Spleen (tissue), 11 donors: ENCODE results near the gene PXYLP1. TPM values are rescaled to one million over a fixed set of nuclear protein-coding genes. Genes with fewer than 3 reads are reported as not detected.

ENCODE experiments used
- DNase-seq: peaks from one replicate; pipeline ENCODE4 v3.0.0-alpha.2; 2020
- H3K27ac ChIP-seq, 8 donors: fragments of 200-600 bp; sonication (generic) in 7 of 8; 1 replicate in 4 of 8; 2 replicates in 4 of 8; pipeline versions ENCODE4 v1.5.0 to v1.8.0; 2016 to 2021; ENCODE audit warnings: inconsistent platforms in 4 of 8, mild to moderate bottlenecking in 4 of 8, moderate library complexity in 1 of 8
- H3K27me3 ChIP-seq, 7 donors: fragments of 200-600 bp; sonication (generic) in 6 of 7; replicated peaks in 1 of 7; 1 replicate in 4 of 7; 2 replicates in 3 of 7; pipeline versions ENCODE4 v1.5.0 to v1.8.0; 2016 to 2021; ENCODE audit warnings: inconsistent platforms in 3 of 7, mild to moderate bottlenecking in 1 of 7
- H3K36me3 ChIP-seq, 6 donors: fragments of 200-600 bp; sonication (generic) in 5 of 6; 1 replicate in 4 of 6; 2 replicates in 2 of 6; pipeline versions ENCODE4 v1.5.0 to v1.8.0; 2016 to 2021; ENCODE audit warnings: inconsistent platforms in 2 of 6
- H3K4me1 ChIP-seq, 6 donors: fragments of 200-600 bp; sonication (generic) in 5 of 6; 1 replicate in 3 of 6; 2 replicates in 3 of 6; pipeline versions ENCODE4 v1.5.0 to v1.8.0; 2016 to 2021; ENCODE audit warnings: inconsistent platforms in 3 of 6
- H3K4me3 ChIP-seq, 8 donors: fragments of 200-600 bp; sonication (generic) in 7 of 8; 1 replicate in 4 of 8; 2 replicates in 4 of 8; pipeline versions ENCODE4 v1.5.0 to v1.8.0; 2016 to 2021; ENCODE audit warnings: inconsistent platforms in 4 of 8, mild to moderate bottlenecking in 4 of 8, moderate library complexity in 2 of 8
- H3K9me3 ChIP-seq, 8 donors: fragments of 200-600 bp; sonication (generic) in 7 of 8; 1 replicate in 4 of 8; 2 replicates in 4 of 8; pipeline versions ENCODE4 v1.5.0 to v1.8.0; 2016 to 2021; ENCODE audit warnings: inconsistent platforms in 4 of 8
- CTCF ChIP-seq, 11 experiments: fragments of 200-600 bp in 7 of 11; fragments of 450-650 bp in 4 of 11; sonication (generic) in 4 of 11; IDR thresholded peaks in 8 of 11; conservative IDR thresholded peaks in 3 of 11; 1 replicate in 7 of 11; 2 replicates in 4 of 11; pipeline versions ENCODE4 v1.4.0 to v1.8.0; 2016 to 2021; ENCODE audit warnings: antibody characterized with exemption in 11 of 11, inconsistent platforms in 4 of 11, mild to moderate bottlenecking in 1 of 11
- POLR2A ChIP-seq, 3 donors: fragments of 450-650 bp; IDR thresholded peaks; one replicate each; pipeline ENCODE4 v1.5.1; 2017; ENCODE audit warnings: antibody characterized with exemption in 3 of 3, mild to moderate bottlenecking in 1 of 3
- POLR2AphosphoS5 ChIP-seq, 3 donors: sonication (generic); formaldehyde crosslinking; IDR thresholded peaks; one replicate each; pipeline ENCODE4 v1.5.1; 2017; ENCODE audit warnings: antibody characterized with exemption in 3 of 3
- WGBS, 5 donors: extraction: QIAGEN DNeasy Blood & Tissue Kit in 3 of 5; methylation state at CpG; one replicate each; pipeline versions ENCODE4 v1.1.5 to v1.1.7; 2013 to 2018; 5-methylcytosine and 5-hydroxymethylcytosine counted together
- intact Hi-C: fragments of 100-400 bp; cut with DNase I; formaldehyde crosslinking; loops from one replicate; pipeline ENCODE4 v1.15.0; 2023; ENCODE audit warnings: low total_unique reads
- polyA plus RNA-seq, 3 donors: library from polyadenylated mRNA; stranded (reverse); fragments of 200-250 nt; gene quantifications; one replicate each; pipeline ENCODE4 v1.2.1, GENCODE V29; 2013
- total RNA-seq, 7 donors: library from RNA; depleted of rRNA in 3 of 7; stranded (reverse); fragments of >200 nt in 3 of 7; fragmentation: NEBNext Ultra II Directional in 4 of 7; extraction: Animal tissue kit (Norgen Biotek cat#: 25700) in 4 of 7; gene quantifications; one replicate each; pipeline versions ENCODE4 v1.1.0 to v1.2.1, GENCODE V29; 2016 to 2021
- donor health status: healthy with polysubstance abuse.
- donor health status: DM: no; HTN: no; CAD: no; lungs with moderate emphysema.
- donor health status: DM: no; HTN: no; CAD: no.
- donor health status: Bipolar disorder and iron deficiency.
- donor health status: healthy.
- donor health status: DM: no; HTN: no; CAD: no.
- donor health status: DM: yes; HTN: yes; CAD: no.

The PXYLP1 gene
- total and polyA plus RNA-seq, 10 donors, result 2.9 to 15.6 (median 7.4) TPM

GRCh38 chr3:141307351-141308059 lies 75.9 kb downstream of the PXYLP1 start:
- WGBS, 5 donors, result 75 to 84% (median 81%) methylated on average over 16 of the region's 16 CpGs
- Histone ChIP-seq H3K4me1 (peaks cover 3 to 56% (median 20%) of the 10 kb centered on the region in 6 donors), H3K9me3 (no peaks in the 10 kb centered on the region), H3K27ac (peak overlapping the region in 6 of 8 donors; percentile 29 to 72 (median 62)), H3K27me3 (no peaks in the 10 kb centered on the region), H3K4me3 (no peak overlapping the region), H3K36me3 (no peaks in the 10 kb centered on the region)
- DNase-seq, result no peak
- TF ChIP-seq POLR2AphosphoS5 (IDR thresholded peaks at IDR 0.05), result no peak
- TF ChIP-seq CTCF (IDR thresholded peaks at IDR 0.05 in 8 of 11, conservative IDR thresholded peaks at IDR 0.05 in 3 of 11), result no peak
- no peak for TF ChIP-seq POLR2A (IDR thresholded peaks at IDR 0.05)
- intact Hi-C loops, result loop anchor here (5.0 to 10.0 kb wide), 2 partner anchors 150 to 257 kb away; no protein-coding TSS in a partner anchor

GRCh38 chr3:141308588-141309218 lies 77.1 kb downstream of the PXYLP1 start:
- no peak overlapping the region for H3K4me3 ChIP-seq
- no peaks in the 10 kb centered on the region for H3K27me3 ChIP-seq
- TF ChIP-seq CTCF (IDR thresholded peaks at IDR 0.05 in 8 of 11, conservative IDR thresholded peaks at IDR 0.05 in 3 of 11), result peak in 6 of 11 experiments; percentile 17 to 38 (median 26)
- TF ChIP-seq POLR2AphosphoS5 (IDR thresholded peaks at IDR 0.05), result no peak
- H3K9me3 ChIP-seq, result no peaks in the 10 kb centered on the region
- intact Hi-C loops, result loop anchor here (5.0 to 10.0 kb wide), 2 partner anchors 149 to 256 kb away; no protein-coding TSS in a partner anchor
- H3K27ac ChIP-seq, result peak overlapping the region in 2 of 8 donors; percentile 64 to 72
- H3K4me1 ChIP-seq, result peaks cover 5 to 47% (median 19%) of the 10 kb centered on the region in 6 donors
- DNase-seq, result no peak
- H3K36me3 ChIP-seq, result no peaks in the 10 kb centered on the region
- WGBS, 5 donors, result 64 to 73% (median 69%) methylated on average over 13 of the region's 13 CpGs

DNA sequence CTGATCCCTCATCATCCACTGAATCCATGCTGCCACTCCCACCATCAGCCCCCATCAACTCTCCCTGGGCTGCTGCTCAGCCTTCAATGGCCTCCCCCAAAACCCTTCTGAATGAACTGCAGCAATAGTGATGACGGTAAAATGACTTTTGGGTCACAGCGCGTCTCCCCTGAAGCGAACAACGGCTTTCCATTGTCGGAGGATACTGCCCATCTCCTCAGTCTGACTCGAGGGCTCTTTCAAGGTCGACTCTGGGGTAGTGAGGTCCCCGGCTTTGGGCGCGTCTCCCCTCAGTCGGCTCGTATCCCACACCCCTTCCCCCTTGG lies 79.5 kb downstream of the PXYLP1 start:
- H3K27ac ChIP-seq, result peak overlapping the region; percentile 59 to 91 (median 88)

More for the DNA sequence above, 79.5 kb downstream of the PXYLP1 start:
- Histone ChIP-seq H3K27me3 (no peaks in the 10 kb centered on the region), H3K36me3 (no peaks in the 10 kb centered on the region), H3K4me1 (peaks cover 5 to 44% (median 17%) of the 10 kb centered on the region in 6 donors), H3K4me3 (peak overlapping the region; percentile 51 to 82 (median 60)), H3K9me3 (no peaks in the 10 kb centered on the region)
- TF ChIP-seq CTCF (IDR thresholded peaks at IDR 0.05 in 8 of 11, conservative IDR thresholded peaks at IDR 0.05 in 3 of 11) (no peak), POLR2AphosphoS5 (IDR thresholded peaks at IDR 0.05) (no peak), POLR2A (IDR thresholded peaks at IDR 0.05) (no peak)
- WGBS, 5 donors, result 5 to 16% (median 12%) methylated on average over 10 to 13 of the region's 13 CpGs
- no peak for DNase-seq
- intact Hi-C loops, result no loop called here
